Neural cell (in vitro differentiated cells): Measurements from ENCODE around the gene ATAD2B.

Source experiments
- EP300 ChIP-seq: fragments of 450-650 bp; conservative IDR thresholded peaks from 2 replicates; pipeline ENCODE4 v1.6.1; 2014; ENCODE audit warnings: antibody characterized with exemption, mild to moderate bottlenecking, moderate library complexity; ENCODE audit not compliant: poor library complexity, severe bottlenecking
- EZH2 ChIP-seq: fragments of 200-600, 300-800 bp; shearing (Covaris generic), sonication (generic); IDR thresholded peaks from 2 replicates; pipeline ENCODE4 v1.6.1; 2014; ENCODE audit warnings: antibody characterized with exemption, low read length, borderline replicate concordance, mild to moderate bottlenecking; ENCODE audit not compliant: insufficient read depth, poor library complexity, severe bottlenecking
- MXI1 ChIP-seq: fragments of 450-650 bp; conservative IDR thresholded peaks from 2 replicates; pipeline ENCODE4 v1.6.1; 2014; ENCODE audit warnings: antibody characterized with exemption, mild to moderate bottlenecking; ENCODE audit not compliant: poor library complexity, severe bottlenecking
- POLR2AphosphoS5 ChIP-seq: IDR thresholded peaks from 2 replicates; pipeline ENCODE4 v1.6.1; 2012
- RAD21 ChIP-seq: fragments of 450-650 bp; conservative IDR thresholded peaks from 2 replicates; pipeline ENCODE4 v1.6.1; 2014; ENCODE audit warnings: antibody characterized with exemption, mild to moderate bottlenecking, moderate library complexity
- SMC3 ChIP-seq: fragments of 450-650 bp; conservative IDR thresholded peaks from 2 replicates; pipeline ENCODE4 v1.6.1; 2014; ENCODE audit warnings: antibody characterized with exemption, mild to moderate bottlenecking, moderate library complexity; ENCODE audit not compliant: poor library complexity
- TAF1 ChIP-seq: IDR thresholded peaks from 2 replicates; pipeline ENCODE4 v1.6.1; 2012; ENCODE audit warnings: low read depth
- TF ChIP-seq, protein P1 (sequence below): fragments of 450-650 bp; IDR thresholded peaks from 2 replicates; pipeline ENCODE4 v1.5.1; 2014; ENCODE audit warnings: antibody characterized with exemption, mild to moderate bottlenecking, moderate library complexity; ENCODE audit not compliant: poor library complexity, severe bottlenecking

DNA sequence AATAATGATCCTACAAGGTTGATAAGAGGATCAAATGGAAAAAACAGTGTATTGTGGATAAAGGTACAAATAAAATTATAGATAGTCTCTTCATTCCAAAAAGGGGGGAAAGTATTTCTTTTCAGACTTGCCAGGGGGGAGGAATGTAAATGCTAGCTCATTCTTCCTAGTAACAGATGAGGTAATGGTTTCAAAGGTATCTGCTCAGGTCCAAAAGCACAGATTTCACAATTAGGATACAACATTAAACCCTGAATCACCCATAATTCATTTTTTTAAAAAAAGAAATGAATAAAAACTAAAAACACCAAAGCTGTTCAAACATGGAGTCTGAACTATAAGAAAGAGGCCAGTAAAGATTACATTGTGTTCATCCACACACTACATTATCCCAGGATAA is 142.0 kb downstream of the ATAD2B start:
- TF ChIP-seq, protein P1, sequence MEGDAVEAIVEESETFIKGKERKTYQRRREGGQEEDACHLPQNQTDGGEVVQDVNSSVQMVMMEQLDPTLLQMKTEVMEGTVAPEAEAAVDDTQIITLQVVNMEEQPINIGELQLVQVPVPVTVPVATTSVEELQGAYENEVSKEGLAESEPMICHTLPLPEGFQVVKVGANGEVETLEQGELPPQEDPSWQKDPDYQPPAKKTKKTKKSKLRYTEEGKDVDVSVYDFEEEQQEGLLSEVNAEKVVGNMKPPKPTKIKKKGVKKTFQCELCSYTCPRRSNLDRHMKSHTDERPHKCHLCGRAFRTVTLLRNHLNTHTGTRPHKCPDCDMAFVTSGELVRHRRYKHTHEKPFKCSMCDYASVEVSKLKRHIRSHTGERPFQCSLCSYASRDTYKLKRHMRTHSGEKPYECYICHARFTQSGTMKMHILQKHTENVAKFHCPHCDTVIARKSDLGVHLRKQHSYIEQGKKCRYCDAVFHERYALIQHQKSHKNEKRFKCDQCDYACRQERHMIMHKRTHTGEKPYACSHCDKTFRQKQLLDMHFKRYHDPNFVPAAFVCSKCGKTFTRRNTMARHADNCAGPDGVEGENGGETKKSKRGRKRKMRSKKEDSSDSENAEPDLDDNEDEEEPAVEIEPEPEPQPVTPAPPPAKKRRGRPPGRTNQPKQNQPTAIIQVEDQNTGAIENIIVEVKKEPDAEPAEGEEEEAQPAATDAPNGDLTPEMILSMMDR: no peak
- TF ChIP-seq SMC3 (no peak), RAD21 (no peak), EZH2 (no peak), POLR2AphosphoS5 (no peak), TAF1 (no peak), EP300 (no peak), MXI1 (no peak)
